ENCODE data around the gene VANGL1.

VANGL1 gene

DNA sequence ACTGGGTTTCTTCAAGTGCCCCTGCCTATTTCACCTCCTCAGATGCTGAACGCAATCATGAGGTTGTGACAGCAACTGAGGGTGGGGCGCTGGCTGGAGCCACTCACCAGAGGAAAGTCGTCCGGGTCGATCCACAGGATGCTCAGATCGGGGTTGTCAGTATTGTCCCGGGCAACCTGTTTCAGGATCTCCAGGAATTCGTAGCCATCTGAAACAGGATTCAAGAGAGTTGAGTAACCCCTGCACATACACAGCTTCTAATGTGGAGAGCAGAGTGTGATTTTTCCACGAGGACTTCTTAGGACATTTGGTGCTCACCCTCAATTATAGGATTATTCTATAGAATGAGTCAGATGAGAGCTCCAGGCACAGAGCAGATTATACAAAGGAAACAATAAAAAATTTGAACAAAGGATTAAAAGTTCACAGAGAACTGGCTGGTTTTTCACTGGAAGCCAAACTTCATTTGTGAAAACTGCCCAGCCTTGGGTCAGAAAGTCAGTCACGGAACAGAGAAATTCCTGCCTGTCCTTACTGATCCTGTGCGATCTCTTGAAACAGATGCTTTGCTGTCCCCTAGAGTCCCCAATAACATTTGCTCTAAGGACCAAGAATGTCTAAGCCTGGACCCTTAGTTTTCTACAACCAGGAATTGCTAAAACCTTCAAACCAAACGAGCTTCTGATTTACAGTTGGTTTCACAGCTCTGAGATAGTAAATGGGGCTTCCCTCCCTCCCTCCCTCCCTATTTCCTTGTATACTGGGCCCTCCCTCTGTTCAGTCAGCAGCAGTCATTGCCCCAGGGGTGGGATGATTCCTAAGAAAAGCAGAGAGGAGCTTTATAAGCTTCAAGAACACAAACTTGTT is 63.5 kb downstream of the VANGL1 start:
- DNase-seq, result no peak

DNA sequence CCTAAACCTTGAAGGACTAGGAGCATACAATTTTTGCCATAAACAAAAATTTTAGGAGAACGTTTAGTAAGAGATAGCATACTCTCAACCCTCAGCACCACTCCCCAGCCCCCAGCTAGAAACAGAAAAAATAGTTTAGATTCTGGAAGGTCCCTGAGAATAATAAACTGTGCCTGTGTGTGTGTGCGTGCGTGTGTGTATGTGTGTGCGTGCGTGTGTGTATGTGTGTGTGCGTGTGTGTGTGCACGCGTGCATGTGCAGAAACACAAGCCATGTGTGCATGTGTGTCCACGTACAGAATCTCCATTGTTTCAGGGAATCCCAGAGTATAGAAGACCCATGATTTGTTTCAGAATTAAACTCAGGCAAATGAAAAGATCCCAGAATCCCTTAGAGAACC is 64.2 kb downstream of the VANGL1 start:
- DNase-seq, result no peak

DNA sequence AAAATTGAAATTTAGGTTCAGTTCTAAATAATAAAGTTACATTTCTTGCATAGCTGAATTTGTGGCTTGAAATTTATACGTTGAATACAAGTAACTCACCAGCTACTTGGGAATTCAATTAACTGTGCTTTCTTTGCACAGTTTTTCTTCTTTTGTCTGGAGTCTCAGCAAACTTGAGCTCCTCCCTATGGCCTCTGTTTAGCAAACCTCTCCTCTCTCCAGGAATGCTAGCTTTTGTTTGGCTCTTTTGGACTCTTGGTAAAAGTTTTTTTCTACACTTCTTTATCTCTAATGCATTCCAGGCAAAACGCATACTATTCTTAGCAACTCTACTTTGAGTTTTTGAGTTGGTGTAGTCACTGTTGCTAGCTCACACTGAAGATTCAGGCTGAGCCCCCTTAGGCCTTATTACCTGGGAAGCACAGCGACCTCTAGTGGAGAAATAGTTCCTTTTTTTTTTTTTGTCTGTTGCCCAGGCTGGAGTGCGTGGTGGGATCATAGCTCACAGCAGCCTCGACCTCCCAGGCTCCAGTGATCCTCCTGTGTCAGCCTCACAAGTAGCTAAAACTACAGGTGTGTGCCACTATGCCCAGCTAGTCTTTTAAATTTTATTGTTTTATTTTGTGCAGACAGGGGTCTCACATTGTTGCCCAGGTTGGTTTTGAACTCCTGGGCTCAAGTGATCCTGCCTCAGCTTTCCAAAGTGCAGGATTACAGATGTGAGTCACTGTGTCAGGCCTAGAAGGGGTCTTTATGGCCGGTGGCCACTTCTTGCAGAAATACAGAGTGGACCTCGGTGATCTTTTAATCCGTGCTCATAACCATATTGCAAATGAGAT is 65.0 kb downstream of the VANGL1 start:
- DNase-seq, result peak; percentile 54

DNA sequence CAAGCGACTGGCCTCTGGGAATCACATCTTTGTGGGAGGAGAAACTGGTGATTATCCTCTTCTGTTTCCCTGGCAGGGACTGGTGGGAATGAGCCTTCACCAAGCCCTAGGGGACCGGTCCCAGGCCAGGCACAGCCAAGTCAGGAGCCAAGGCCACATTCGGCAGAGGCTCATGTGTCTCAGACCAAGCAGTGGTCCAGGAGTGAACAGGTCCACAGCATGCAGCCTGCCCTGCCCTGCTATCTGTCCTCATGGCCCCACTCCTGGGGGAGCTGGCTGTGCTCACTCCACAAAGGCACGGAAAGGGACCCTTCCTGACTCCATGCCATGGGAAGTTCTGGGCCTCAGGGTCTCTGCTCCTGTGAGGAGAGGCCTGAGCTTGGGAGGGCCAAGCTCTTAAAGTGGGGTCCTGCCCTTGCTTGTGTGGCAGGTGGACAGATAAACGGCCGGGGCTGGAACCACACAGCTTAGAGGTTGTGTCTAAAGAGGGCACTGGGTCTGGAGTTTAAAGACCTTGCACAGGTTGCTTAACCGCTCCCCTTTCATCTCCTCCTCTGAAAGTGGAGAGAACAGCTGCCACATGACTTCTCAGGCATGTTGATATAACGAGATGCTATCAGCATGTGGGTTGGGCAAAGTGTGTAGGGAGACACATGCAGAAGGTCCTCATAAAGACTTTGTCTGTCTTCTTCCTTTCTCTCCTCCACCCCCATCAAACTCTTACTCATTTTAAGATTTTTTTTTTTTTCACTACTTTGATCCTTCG is 69.3 kb downstream of the VANGL1 start:
- DNase-seq, result no peak

GRCh38 chr1:115712911-115713609 is 71.3 kb downstream of the VANGL1 start:
- DNase-seq, result no peak

- DNase-seq, result no peak
Measured at GRCh38 chr1:115713906-115714305, 72.1 kb downstream of the VANGL1 start.

- no peak for DNase-seq
Measured at GRCh38 chr1:115714572-115715141, 72.9 kb downstream of the VANGL1 start.

DNA sequence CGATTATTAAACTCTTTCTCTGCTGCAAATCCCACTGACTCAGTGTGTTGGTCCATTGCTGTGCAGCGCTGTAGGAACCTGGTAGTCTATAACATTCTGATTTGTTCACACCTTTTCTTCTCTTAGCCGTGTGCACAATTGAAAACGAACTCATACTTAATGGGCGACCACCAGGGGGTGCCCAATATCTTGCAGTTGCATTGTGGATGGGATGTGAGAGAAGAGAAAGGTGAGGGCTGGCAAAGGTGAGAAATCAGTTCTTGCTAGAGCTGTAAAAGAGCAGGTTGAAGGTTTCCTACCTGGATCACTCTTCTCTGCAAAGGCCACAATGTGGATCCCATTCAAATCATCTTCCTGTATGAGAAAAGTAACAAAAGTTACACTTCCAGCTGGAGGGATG is 75.8 kb downstream of the VANGL1 start:
- peak; percentile 21 for DNase-seq

- peak; percentile 28 for DNase-seq
Measured at GRCh38 chr1:115718011-115718754, 76.4 kb downstream of the VANGL1 start.

- DNase-seq, result no peak
Measured at GRCh38 chr1:115719285-115719684, 77.5 kb downstream of the VANGL1 start.

GRCh38 chr1:115722221-115722620 is 80.5 kb downstream of the VANGL1 start:
- DNase-seq, result no peak

DNA sequence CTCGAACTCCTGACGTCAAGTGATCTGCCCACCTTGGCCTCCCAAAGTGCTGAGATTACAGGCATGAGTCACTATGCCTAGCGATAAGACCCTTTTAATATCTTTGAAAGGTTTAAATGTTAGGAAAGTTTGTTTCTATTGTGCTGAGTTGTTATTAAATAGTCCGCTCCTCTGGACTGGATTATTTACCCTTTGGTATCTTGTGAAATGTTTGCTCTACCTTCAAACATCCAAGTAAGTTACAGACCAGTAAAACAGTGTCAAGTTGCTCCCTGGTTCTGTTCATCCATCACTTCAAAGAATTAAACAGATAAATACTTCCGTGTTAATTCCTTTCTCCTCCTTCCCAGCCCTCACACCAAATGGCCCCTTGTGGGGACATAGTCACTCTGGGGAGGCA is 82.0 kb downstream of the VANGL1 start:
- no peak for DNase-seq

GRCh38 chr1:115725600-115725999 is 83.8 kb downstream of the VANGL1 start:
- DNase-seq, result no peak

DNA sequence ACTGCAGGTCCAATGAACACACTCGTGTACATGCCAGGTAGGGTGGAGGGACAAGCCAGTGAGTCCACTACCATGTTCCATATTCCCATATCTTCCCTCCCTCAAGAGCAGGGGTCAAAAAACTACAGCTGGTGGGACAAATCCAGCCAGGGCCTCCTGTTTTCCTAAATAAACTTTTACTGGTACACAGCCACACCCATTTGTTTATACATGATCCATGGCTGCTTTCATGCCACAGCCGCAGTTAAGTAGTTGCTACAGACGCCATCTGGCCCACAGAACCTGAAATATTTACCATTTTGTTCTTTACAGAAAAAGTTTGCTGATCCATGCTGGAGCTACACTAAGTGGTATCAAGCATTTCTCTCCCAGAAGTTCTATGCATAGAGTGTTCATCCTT is 84.4 kb downstream of the VANGL1 start:
- DNase-seq, result no peak

- DNase-seq, result no peak
Measured at GRCh38 chr1:115726570-115726969, 84.8 kb downstream of the VANGL1 start.

DNA sequence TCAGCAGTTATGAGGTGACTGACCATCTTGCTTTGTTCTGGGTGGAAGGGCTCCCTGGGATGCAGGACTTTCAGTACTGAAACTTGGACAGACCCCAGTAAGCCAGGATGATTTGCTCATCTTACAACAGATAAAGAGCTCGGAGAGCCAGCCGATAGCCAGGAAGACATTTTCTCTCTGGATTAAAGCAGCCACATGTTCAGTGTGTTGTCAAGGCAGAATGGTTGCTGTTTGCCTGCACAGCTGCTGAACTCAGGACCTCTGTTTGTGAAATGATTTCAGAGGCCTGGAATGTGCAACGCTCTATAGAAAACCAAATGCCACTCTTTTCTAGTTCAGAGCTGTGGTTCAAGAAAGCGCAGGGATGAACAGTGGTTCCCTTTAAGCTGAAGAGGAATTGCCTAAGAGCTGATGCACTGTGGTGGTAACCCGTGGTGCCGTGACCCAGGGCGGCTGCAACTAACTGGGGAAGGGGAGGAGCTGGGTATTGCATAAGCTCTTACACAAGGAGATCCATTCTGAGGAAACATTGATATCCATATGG is 86.0 kb downstream of the VANGL1 start:
- DNase-seq, result peak; percentile 92

DNA sequence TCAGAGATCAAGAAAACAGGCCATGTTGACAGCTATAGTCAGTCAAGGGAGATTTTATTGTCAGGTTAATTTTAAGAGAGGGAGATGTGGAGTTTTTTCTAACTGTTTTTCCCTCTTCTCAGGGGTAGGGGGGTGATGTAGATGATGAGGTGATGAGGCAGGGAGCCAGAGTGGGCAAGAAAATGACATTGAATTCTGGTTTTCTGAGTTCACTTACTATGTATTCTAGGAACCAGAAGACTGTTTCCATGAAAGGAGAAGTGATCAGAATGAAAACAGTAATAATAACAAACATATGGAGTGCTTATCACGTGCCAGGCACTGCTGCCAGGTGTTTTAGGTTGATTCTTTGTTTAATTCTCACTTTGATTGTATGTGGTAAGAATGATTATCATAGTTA is 86.6 kb downstream of the VANGL1 start:
- no peak for DNase-seq

- no peak for DNase-seq
Measured at GRCh38 chr1:115729756-115730155, 88.0 kb downstream of the VANGL1 start.

GRCh38 chr1:115732316-115732715 is 90.5 kb downstream of the VANGL1 start:
- DNase-seq, result no peak

DNA sequence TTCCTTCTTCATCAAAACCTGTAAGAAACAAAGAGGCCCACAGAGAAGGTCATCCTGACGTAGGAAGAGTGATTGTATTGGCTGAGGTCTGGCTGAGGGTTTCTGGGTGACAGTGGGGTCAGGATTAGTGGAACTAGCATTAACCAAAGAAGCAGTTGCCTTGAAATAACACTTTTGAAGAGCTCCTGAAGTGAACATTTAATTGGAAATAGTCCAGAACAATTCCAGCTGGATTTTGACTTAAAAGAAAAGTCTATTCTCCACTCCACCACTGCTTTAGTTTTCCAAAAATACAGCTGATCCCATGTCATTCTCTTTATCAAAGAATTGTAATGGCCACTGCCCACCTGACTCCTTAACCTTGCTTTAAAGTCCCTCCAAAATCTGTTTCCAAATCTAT is 99.0 kb downstream of the VANGL1 start:
- DNase-seq, result no peak

Measured in fibroblast of skin of abdomen (primary cell).